SK-N-MC (cell line): ENCODE data around the gene SERPINA9.
A peak's percentile ranks its signal among the peaks of the same experiment; 100 is the strongest.

ENCODE experiments used
- DNase-seq: peaks from one replicate; pipeline ENCODE4 v3.0.0-alpha.2; 2011; ENCODE audit warnings: low read depth, low spot score
- H3K27ac ChIP-seq: fragments of 200-600 bp; sonication (generic); 2 replicates; pipeline ENCODE4 v1.5.1; 2016; ENCODE audit warnings: mixed run types
- H3K36me3 ChIP-seq: fragments of 200-600 bp; sonication (generic); 2 replicates; pipeline ENCODE4 v1.6.1; 2017; ENCODE audit warnings: antibody characterized with exemption, low read length, mixed read lengths; ENCODE audit not compliant: insufficient read depth
- H3K4me3 ChIP-seq: fragments of 200-600 bp; sonication (generic); 2 replicates; pipeline ENCODE4 v1.5.1; 2016
- H3K9ac ChIP-seq: fragments of 200-600 bp; sonication (generic); 2 replicates; pipeline ENCODE4 v1.8.0; 2017; ENCODE audit warnings: mixed run types, mixed read lengths; ENCODE audit not compliant: insufficient read length
- H3K9me3 ChIP-seq: fragments of 200-600 bp; sonication (generic); 2 replicates; pipeline ENCODE4 v1.6.1; 2017; ENCODE audit warnings: low read depth, mild to moderate bottlenecking, antibody characterized with exemption, low read length, moderate library complexity, mixed read lengths
- EZH2 ChIP-seq: fragments of 200-600 bp; sonication (generic); IDR thresholded peaks from one replicate; pipeline ENCODE4 v1.6.1; 2017; ENCODE audit warnings: antibody characterized with exemption
- FOXP2 ChIP-seq: optimal IDR thresholded peaks from 2 replicates; pipeline ENCODE3; 2011; ENCODE audit warnings: mild to moderate bottlenecking, moderate library complexity; ENCODE audit not compliant: insufficient read depth; ENCODE audit errors: extremely low read length, control extremely low read depth
- POLR2AphosphoS5 ChIP-seq: IDR thresholded peaks from 2 replicates; pipeline ENCODE4 v1.6.1; 2012; ENCODE audit warnings: mild to moderate bottlenecking, low read depth, low read length, borderline replicate concordance

SERPINA9 gene

DNA sequence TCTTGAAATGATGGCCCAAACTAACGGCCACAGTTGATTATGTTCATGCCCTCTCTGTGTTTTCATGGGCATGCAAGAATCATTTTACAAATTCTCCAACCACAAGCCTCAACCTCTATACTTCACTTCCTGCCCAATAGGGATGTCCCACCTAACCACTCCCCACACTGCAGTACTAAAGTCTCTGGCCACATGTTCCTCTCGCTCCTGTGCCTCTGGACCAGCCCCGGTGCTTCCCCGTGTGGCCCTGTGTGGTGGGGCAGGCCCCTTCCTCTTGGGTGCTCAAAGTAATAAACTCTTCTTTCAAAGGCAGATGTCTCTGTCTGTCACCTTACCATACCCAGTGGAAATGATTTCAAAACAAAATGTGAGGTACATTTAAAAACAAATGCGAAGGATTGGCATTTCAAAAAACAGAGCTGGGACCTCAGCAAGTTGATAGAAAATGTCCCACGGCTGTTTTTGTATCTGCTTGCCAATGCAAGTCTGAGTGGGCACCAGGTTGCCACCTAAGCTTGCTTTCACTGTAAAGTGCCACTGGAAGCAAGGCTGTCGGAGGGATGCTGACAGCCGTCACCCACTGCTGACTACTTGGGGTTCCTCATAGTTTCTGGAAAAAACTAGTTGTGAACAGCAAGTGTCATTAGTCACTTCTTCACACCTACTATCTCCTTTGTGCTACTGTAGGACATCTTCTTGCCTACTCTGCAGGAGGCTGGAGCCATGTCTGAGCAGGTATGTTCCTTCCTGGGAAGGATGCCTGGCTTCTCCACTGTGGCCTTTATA is 15.2 kb downstream of the SERPINA9 start:
- Histone ChIP-seq H3K36me3 (no peaks in the 10 kb centered on the region), H3K9me3 (no peaks in the 10 kb centered on the region), H3K9ac (no peak overlapping the region), H3K4me3 (no peak overlapping the region), H3K27ac (no peak overlapping the region)
- TF ChIP-seq FOXP2, result no peak
- TF ChIP-seq POLR2AphosphoS5, result no peak
- TF ChIP-seq EZH2, result no peak
- DNase-seq, result no peak

GRCh38 chr14:94458558-94459205 is 17.3 kb downstream of the SERPINA9 start:
- TF ChIP-seq POLR2AphosphoS5, result no peak
- TF ChIP-seq EZH2, result no peak
- TF ChIP-seq FOXP2, result no peak
- Histone ChIP-seq H3K9ac (no peak overlapping the region), H3K9me3 (no peaks in the 10 kb centered on the region), H3K4me3 (peak overlapping the region; percentile 42; the same call in 1 of the 2 replicates), H3K27ac (peak overlapping the region; percentile 36; the same call in 1 of the 2 replicates), H3K36me3 (no peaks in the 10 kb centered on the region)
- peak; percentile 50 for DNase-seq

GRCh38 chr14:94458096-94458495 is 17.9 kb downstream of the SERPINA9 start:
- DNase-seq, result no peak
- H3K36me3 ChIP-seq, result no peaks in the 10 kb centered on the region
- H3K9ac ChIP-seq, result no peak overlapping the region
- H3K4me3 ChIP-seq, result no peak overlapping the region
- TF ChIP-seq POLR2AphosphoS5 (no peak), FOXP2 (no peak), EZH2 (no peak)
- H3K27ac ChIP-seq, result no peak overlapping the region
- H3K9me3 ChIP-seq, result no peaks in the 10 kb centered on the region

GRCh38 chr14:94455928-94456327 is 20.1 kb downstream of the SERPINA9 start:
- H3K4me3 ChIP-seq, result no peak overlapping the region
- no peak for DNase-seq
- no peak overlapping the region for H3K27ac ChIP-seq
- H3K36me3 ChIP-seq, result no peaks in the 10 kb centered on the region
- TF ChIP-seq FOXP2, result no peak
- TF ChIP-seq POLR2AphosphoS5, result no peak
- no peak for TF ChIP-seq EZH2
- no peak overlapping the region for H3K9ac ChIP-seq
- no peaks in the 10 kb centered on the region for H3K9me3 ChIP-seq

- Histone ChIP-seq H3K9ac (no peak overlapping the region), H3K9me3 (no peaks in the 10 kb centered on the region), H3K36me3 (no peaks in the 10 kb centered on the region), H3K4me3 (no peak overlapping the region), H3K27ac (no peak overlapping the region)
- no peak for DNase-seq
- no peak for TF ChIP-seq EZH2
- no peak for TF ChIP-seq POLR2AphosphoS5
- no peak for TF ChIP-seq FOXP2
Observed at GRCh38 chr14:94451826-94452225, 24.2 kb downstream of the SERPINA9 start.

DNA sequence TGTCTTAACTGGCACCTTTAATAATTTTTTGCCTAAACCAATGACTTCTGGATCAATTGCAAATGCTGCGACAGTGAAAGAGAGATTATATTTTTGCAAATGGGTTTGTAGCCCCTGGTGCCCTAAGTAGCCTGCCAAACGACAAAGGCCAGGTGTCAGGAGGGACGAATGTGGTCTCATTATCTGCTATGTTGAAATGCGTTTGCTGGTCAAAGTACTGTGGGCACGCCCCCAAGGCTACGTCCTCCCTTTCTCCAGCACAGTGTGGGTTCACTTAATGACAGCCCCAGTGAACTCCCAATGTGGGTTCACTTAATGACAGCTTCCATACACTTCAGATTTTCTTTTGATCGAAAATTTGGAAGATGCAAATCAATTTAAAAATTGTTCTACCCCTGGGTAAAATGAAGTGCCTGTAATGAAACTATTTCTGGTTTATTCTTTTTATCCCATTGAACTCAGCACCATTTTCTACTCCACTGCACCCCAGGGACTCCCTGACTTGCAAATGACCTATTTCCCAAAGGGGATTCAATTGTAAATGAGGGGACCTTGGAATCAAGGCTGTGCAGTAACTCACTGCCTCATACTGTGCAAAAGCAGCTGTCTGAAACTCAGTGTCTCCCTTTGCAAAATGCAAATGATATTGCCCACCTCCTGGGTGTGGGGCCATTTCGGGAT is 24.8 kb downstream of the SERPINA9 start:
- H3K27ac ChIP-seq, result no peak overlapping the region
- no peak overlapping the region for H3K9ac ChIP-seq
- no peaks in the 10 kb centered on the region for H3K36me3 ChIP-seq
- H3K4me3 ChIP-seq, result no peak overlapping the region
- no peaks in the 10 kb centered on the region for H3K9me3 ChIP-seq
- no peak for TF ChIP-seq POLR2AphosphoS5
- no peak for TF ChIP-seq EZH2
- no peak for TF ChIP-seq FOXP2
- no peak for DNase-seq

DNA sequence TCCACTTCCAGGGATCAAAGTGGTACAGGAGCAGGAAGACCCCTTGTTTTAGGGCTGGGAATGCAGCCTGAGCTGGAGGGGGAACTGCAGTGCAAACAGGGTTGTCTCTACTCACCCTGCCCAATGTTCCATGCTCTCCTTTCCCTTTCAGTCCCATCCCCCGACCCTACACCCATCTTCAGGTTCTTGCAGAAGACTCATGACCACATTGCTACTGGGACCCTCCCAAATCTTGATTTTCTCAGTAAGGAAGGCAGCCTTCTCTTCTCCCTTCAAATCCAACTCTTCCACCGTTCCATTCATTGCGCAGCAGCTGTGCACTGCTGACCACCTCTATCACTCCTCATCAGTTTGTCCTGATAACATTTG is 25.3 kb downstream of the SERPINA9 start:
- TF ChIP-seq POLR2AphosphoS5 (no peak), EZH2 (no peak), FOXP2 (no peak)
- Histone ChIP-seq H3K36me3 (no peaks in the 10 kb centered on the region), H3K9me3 (no peaks in the 10 kb centered on the region), H3K27ac (no peak overlapping the region), H3K9ac (no peak overlapping the region), H3K4me3 (no peak overlapping the region)
- no peak for DNase-seq

DNA sequence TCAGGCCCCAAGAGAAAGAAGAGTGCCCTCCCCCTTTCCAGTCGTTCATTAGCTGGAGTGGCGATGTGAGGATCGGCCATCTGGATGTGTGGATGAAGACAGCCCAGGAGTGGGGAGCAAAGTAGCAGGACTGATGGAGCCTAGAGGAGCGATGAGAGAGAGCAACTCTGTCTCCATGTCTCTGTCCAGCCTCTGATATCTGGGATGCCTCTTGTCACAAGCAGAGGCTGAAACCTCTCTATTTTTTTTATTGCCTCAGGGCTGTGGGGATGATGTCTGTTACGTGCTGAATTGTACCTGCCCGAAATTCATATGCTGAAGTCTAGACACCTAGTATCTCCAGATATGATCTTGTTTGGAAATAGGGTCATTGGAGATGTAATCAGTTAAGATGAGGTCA is 26.1 kb downstream of the SERPINA9 start:
- Histone ChIP-seq H3K27ac (no peak overlapping the region), H3K36me3 (no peaks in the 10 kb centered on the region), H3K9me3 (no peaks in the 10 kb centered on the region), H3K9ac (no peak overlapping the region), H3K4me3 (no peak overlapping the region)
- no peak for TF ChIP-seq FOXP2
- TF ChIP-seq POLR2AphosphoS5, result no peak
- no peak for TF ChIP-seq EZH2
- DNase-seq, result no peak
